ENCODE data around the gene PODXL. TPM values are rescaled to one million over a fixed set of nuclear protein-coding genes. Genes with fewer than 3 reads are reported as not detected.

The PODXL gene
- total RNA-seq, 4 donors from 2014 or later = 7.9 to 21.3 (median 13.2) TPM

DNA sequence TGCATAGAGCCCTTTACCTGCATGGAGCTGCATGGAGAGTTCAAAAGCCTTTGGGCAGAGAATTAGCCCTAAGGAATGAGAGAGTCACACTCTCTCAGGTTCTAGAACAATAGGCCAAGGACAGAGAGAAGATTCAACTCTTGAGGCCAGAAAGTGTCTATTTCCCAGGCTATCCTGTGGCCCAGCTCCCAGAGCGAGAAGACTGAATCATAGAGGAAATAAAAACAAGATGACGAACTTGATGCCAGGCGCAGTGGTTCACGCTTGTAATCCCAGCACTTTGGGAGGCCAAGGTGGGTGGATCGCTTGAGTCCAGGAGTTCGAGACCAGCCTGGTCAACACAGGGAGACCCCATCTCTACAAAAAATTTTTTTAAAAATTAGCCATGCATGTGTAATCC is 18.3 kb upstream of the PODXL start:
- no peak overlapping the region for H3K4me3 ChIP-seq
- no peaks in the 10 kb centered on the region for H3K27me3 ChIP-seq
- H3K9me3 ChIP-seq = no peaks in the 10 kb centered on the region
- no peak for ATAC-seq
- intact Hi-C loops (cut with DNase I; ENCODE audit: low total_unique reads) (no loop called here), in situ Hi-C loops (cut with MboI; ENCODE audit: low sequenced_read_pairs in 4 of 4) (no loop called here)
- H3K36me3 ChIP-seq = no peaks in the 10 kb centered on the region
- H3K4me1 ChIP-seq = no peaks in the 10 kb centered on the region
- DNase-seq = no peak
- TF ChIP-seq, protein P1, sequence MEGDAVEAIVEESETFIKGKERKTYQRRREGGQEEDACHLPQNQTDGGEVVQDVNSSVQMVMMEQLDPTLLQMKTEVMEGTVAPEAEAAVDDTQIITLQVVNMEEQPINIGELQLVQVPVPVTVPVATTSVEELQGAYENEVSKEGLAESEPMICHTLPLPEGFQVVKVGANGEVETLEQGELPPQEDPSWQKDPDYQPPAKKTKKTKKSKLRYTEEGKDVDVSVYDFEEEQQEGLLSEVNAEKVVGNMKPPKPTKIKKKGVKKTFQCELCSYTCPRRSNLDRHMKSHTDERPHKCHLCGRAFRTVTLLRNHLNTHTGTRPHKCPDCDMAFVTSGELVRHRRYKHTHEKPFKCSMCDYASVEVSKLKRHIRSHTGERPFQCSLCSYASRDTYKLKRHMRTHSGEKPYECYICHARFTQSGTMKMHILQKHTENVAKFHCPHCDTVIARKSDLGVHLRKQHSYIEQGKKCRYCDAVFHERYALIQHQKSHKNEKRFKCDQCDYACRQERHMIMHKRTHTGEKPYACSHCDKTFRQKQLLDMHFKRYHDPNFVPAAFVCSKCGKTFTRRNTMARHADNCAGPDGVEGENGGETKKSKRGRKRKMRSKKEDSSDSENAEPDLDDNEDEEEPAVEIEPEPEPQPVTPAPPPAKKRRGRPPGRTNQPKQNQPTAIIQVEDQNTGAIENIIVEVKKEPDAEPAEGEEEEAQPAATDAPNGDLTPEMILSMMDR (IDR thresholded peaks at IDR 0.05 in 4 of 5, conservative IDR thresholded peaks at IDR 0.05 in 1 of 5) = no peak
- TF ChIP-seq POLR2A (IDR thresholded peaks at IDR 0.05) = no peak
- H3K27ac ChIP-seq = no peak overlapping the region

DNA sequence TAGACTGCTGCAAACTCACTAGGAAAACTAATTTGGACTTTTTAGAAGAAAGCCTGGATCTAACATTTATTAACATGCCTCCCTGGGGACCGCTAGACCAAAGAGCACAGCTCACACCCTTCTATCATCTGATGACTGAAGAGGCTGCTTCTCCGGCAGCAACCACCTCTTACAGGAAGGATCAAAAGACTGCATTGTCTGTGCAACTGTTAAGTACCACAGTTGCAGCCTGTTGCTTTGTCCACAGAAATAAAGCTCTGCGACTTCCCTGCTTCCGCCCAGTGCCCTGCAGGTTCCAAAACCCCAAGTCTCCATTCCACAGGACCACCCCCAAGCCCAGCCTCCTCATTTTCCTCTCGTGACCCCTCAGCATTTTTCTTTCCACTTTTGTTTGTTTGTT is 14.0 kb upstream of the PODXL start:
- Histone ChIP-seq H3K27ac (no peak overlapping the region), H3K4me3 (no peak overlapping the region), H3K4me1 (peaks cover 0 to 3% of the 10 kb centered on the region in 2 donors), H3K9me3 (no peaks in the 10 kb centered on the region), H3K27me3 (no peaks in the 10 kb centered on the region), H3K36me3 (no peaks in the 10 kb centered on the region)
- no peak for ATAC-seq
- intact Hi-C loops (cut with DNase I; ENCODE audit: low total_unique reads) = no loop called here
- TF ChIP-seq POLR2A (IDR thresholded peaks at IDR 0.05) = no peak
- TF ChIP-seq, protein P1 (IDR thresholded peaks at IDR 0.05 in 4 of 5, conservative IDR thresholded peaks at IDR 0.05 in 1 of 5) = no peak
- DNase-seq = no peak
- in situ Hi-C loops (cut with MboI; ENCODE audit: low sequenced_read_pairs in 4 of 4) = no loop called here

DNA sequence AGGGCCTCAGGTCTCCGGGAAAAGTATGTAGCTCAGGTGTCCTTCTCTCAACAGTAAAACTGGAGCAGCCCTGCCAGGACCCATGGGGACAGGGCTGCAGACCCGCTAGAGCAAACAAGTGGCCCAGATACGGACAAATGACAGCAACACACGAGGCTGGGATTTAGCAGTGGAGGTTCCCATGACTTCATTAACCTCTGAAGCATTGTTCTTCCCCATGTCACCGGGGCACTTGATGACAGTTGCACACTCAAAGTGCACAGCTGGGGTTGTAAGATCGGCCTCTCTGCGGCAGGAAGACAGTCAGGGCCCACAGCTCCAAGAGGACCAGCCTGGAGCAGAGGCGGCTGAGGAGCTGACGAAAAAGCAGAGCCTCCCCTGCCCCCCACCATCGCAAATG is 12.5 kb upstream of the PODXL start:
- Histone ChIP-seq H3K9me3 (no peaks in the 10 kb centered on the region), H3K4me1 (peaks cover 0 to 3% of the 10 kb centered on the region in 2 donors), H3K27ac (peak overlapping the region in 1 of 4 donors; percentile 18), H3K4me3 (no peak overlapping the region), H3K36me3 (no peaks in the 10 kb centered on the region), H3K27me3 (no peaks in the 10 kb centered on the region)
- in situ Hi-C loops (cut with MboI; ENCODE audit: low sequenced_read_pairs in 4 of 4) = no loop called here
- no peak for ATAC-seq
- TF ChIP-seq, protein P1 (IDR thresholded peaks at IDR 0.05 in 4 of 5, conservative IDR thresholded peaks at IDR 0.05 in 1 of 5) = no peak
- TF ChIP-seq POLR2A (IDR thresholded peaks at IDR 0.05) = no peak
- DNase-seq = no peak
- intact Hi-C loops (cut with DNase I; ENCODE audit: low total_unique reads) = no loop called here

DNA sequence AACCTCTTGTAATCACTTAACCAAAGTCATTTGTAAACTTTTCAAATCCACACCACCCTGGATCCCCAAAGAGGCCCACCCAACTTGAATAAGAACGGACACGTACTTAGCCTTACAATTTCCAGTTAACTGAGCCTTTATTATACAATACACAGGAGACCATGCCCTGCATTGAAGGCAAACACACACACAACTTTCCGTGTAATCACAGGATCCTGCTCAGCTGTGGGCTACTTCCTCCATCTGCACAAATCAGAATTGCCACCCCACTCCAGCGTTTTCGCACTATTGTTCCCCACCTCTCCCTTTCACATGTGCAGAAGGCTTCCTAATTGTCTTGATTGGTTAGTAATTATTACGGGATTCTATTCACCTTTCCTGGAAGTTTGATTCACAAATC is 12.1 kb upstream of the PODXL start:
- DNase-seq = no peak
- Histone ChIP-seq H3K27ac (peak overlapping the region in 1 of 4 donors; percentile 18), H3K27me3 (no peaks in the 10 kb centered on the region), H3K9me3 (no peaks in the 10 kb centered on the region), H3K4me1 (peaks cover 0 to 3% of the 10 kb centered on the region in 2 donors), H3K4me3 (no peak overlapping the region), H3K36me3 (no peaks in the 10 kb centered on the region)
- in situ Hi-C loops (cut with MboI; ENCODE audit: low sequenced_read_pairs in 4 of 4) (no loop called here), intact Hi-C loops (cut with DNase I; ENCODE audit: low total_unique reads) (no loop called here)
- TF ChIP-seq POLR2A (IDR thresholded peaks at IDR 0.05) = no peak
- TF ChIP-seq, protein P1 (IDR thresholded peaks at IDR 0.05 in 4 of 5, conservative IDR thresholded peaks at IDR 0.05 in 1 of 5) = no peak
- ATAC-seq = no peak

DNA sequence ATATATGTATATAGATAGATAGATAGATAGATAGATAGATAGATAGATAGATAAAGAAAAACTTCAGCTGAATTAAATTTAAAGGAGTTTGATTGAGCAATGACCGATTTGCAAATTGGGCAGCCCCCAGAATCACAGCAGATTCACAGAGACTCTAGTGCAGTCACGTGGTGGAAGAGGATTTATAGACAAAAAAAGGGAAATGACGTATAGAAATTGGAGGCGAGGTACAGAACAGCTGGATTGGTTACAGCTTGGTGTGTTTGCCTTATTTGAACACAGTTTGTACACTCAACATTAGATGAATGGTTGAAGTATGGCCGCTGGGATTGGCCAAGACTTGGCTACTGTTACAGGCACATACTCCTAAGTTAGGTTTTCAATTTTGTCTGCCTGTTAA is 8.2 kb upstream of the PODXL start:
- in situ Hi-C loops (cut with MboI; ENCODE audit: low sequenced_read_pairs in 4 of 4) = no loop called here
- H3K4me1 ChIP-seq = peaks cover 0 to 3% of the 10 kb centered on the region in 2 donors
- no peak overlapping the region for H3K27ac ChIP-seq
- TF ChIP-seq, protein P1 (IDR thresholded peaks at IDR 0.05 in 4 of 5, conservative IDR thresholded peaks at IDR 0.05 in 1 of 5) = no peak
- TF ChIP-seq POLR2A (IDR thresholded peaks at IDR 0.05) = no peak
- H3K9me3 ChIP-seq = no peaks in the 10 kb centered on the region
- DNase-seq = no peak
- intact Hi-C loops (cut with DNase I; ENCODE audit: low total_unique reads) = no loop called here
- H3K27me3 ChIP-seq = no peaks in the 10 kb centered on the region
- H3K4me3 ChIP-seq = no peak overlapping the region
- H3K36me3 ChIP-seq = no peaks in the 10 kb centered on the region
- ATAC-seq = no peak

Measured in gastrocnemius medialis (tissue), 4 donors.